DND-41 (cell line): Measurements from ENCODE around the gene CSPG5.

Experiments
- CTCF ChIP-seq: IDR thresholded peaks from 2 replicates; pipeline ENCODE4 v1.5.1; 2012; ENCODE audit warnings: borderline replicate concordance, low read length, moderate library complexity, mild to moderate bottlenecking; ENCODE audit not compliant: poor library complexity, severe bottlenecking; ENCODE audit errors: extremely low read depth
- EZH2 ChIP-seq: IDR thresholded peaks from 3 replicates; pipeline ENCODE4 v1.6.1; 2012; ENCODE audit warnings: borderline replicate concordance, low read depth, mild to moderate bottlenecking, moderate library complexity, low read length, inconsistent platforms; ENCODE audit not compliant: severe bottlenecking

DNA sequence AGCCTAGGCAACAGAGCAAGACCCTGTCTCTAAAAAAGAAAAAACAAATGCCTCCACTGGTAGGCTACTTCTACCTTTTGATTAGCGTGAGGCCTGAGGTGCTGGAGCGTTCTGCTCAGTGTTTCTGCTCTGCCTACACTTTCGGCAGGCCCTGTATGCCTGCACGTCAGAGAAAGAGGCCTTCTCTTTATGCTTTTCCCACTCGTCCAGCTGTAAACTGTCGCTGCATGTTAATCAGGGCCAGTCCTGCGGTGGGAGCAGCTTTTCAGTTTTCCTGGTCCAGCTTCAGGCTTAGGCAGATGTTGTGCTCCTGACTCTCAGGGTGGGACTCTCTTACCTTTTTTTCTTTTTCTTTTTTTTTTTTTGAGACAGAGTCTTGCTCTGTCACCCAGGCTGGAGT, 25.3 kb downstream of the CSPG5 start:
- no peak for TF ChIP-seq CTCF
- TF ChIP-seq EZH2 = no peak
